Hepatocyte (in vitro differentiated cells): ENCODE results near the gene ANGPTL7. TPM values are rescaled to one million over a fixed set of nuclear protein-coding genes. Genes with fewer than 3 reads are reported as not detected.
A peak's percentile ranks its signal among the peaks of the same experiment; 100 is the strongest.
"Not testable (repeated sequence)": the region's sequence is repeated elsewhere in the genome, so short reads cannot be mapped to it uniquely, and the experiment has no call there.

Experiments
- DNase-seq: peaks from one replicate; pipeline ENCODE4 v3.0.0-alpha.2; 2016; ENCODE audit warnings: low spot score
- H2AFZ ChIP-seq: fragments of 200-600 bp; sonication (generic); 2 replicates; pipeline ENCODE4 v1.6.0; 2016; ENCODE audit warnings: antibody characterized with exemption, mild to moderate bottlenecking
- H3K27ac ChIP-seq: fragments of 200-600 bp; sonication (generic); 2 replicates; pipeline ENCODE4 v1.5.1; 2016; ENCODE audit warnings: mild to moderate bottlenecking
- H3K27me3 ChIP-seq: fragments of 200-600 bp; sonication (generic); 2 replicates; pipeline ENCODE4 v1.6.1; 2016
- H3K36me3 ChIP-seq: fragments of 200-600 bp; sonication (generic); replicated peaks from 2 replicates; pipeline ENCODE4 v1.5.1; 2016; ENCODE audit warnings: low read depth; ENCODE audit not compliant: insufficient read depth
- H3K4me1 ChIP-seq: fragments of 200-600 bp; sonication (generic); 2 replicates; pipeline ENCODE4 v1.5.1; 2016; ENCODE audit warnings: mild to moderate bottlenecking, moderate library complexity; ENCODE audit not compliant: insufficient read depth
- H3K4me2 ChIP-seq: fragments of 200-600 bp; sonication (generic); 2 replicates; pipeline ENCODE4 v1.6.0; 2016
- H3K4me3 ChIP-seq: fragments of 200-600 bp; sonication (generic); 2 replicates; pipeline ENCODE4 v1.5.1; 2016; ENCODE audit warnings: mild to moderate bottlenecking
- H3K79me2 ChIP-seq: fragments of 200-600 bp; sonication (generic); 2 replicates; pipeline ENCODE4 v1.6.0; 2017; ENCODE audit warnings: mild to moderate bottlenecking
- H3K9me2 ChIP-seq: fragments of 200-600 bp; sonication (generic); replicated peaks from 2 replicates; pipeline ENCODE4 v1.6.0; 2017; ENCODE audit warnings: mild to moderate bottlenecking; ENCODE audit not compliant: insufficient read depth
- H3K9me3 ChIP-seq: fragments of 200-600 bp; sonication (generic); 2 replicates; pipeline ENCODE4 v1.5.1; 2016; ENCODE audit warnings: low read depth, mild to moderate bottlenecking
- H4K20me1 ChIP-seq: fragments of 200-600 bp; sonication (generic); 2 replicates; pipeline ENCODE4 v1.6.0; 2016; ENCODE audit warnings: mild to moderate bottlenecking; ENCODE audit not compliant: insufficient read depth, poor library complexity, severe bottlenecking
- CTCF ChIP-seq: fragments of 200-600 bp; sonication (generic); IDR thresholded peaks from 2 replicates; pipeline ENCODE4 v1.5.1; 2016; ENCODE audit warnings: antibody characterized with exemption, mild to moderate bottlenecking; ENCODE audit not compliant: poor library complexity
- EZH2 ChIP-seq: fragments of 200-600 bp; sonication (generic); IDR thresholded peaks from 2 replicates; pipeline ENCODE4 v1.6.1; 2016; ENCODE audit warnings: antibody characterized with exemption, mild to moderate bottlenecking, borderline replicate concordance
- EZH2phosphoT487 ChIP-seq: fragments of 200-600 bp; sonication (generic); IDR thresholded peaks from one replicate; pipeline ENCODE4 v1.6.1; 2018; ENCODE audit warnings: antibody characterized with exemption, mild to moderate bottlenecking, low read depth, moderate library complexity; ENCODE audit not compliant: unreplicated experiment, severe bottlenecking
- WGBS: methylation state at CpG from one replicate; pipeline ENCODE4 v1.1.6; 2016; ENCODE audit warnings: low lambda C conversion rate; ENCODE audit errors: missing lambda C conversion rate; 5-methylcytosine and 5-hydroxymethylcytosine counted together
- polyA plus RNA-seq: library from polyadenylated mRNA; unstranded; fragments of >200 nt; fragmentation: Nextera tagmentation; extraction: Ambion mirVana; gene quantifications from 2 replicates; pipeline ENCODE4 v1.2.1, GENCODE V29; 2016
- total RNA-seq: library from RNA; depleted of rRNA; stranded (reverse); fragments of >200 nt; gene quantifications from 2 replicates; pipeline ENCODE4 v1.2.3, GENCODE V29; 2014

The ANGPTL7 gene
- total and polyA plus RNA-seq, 2 experiments from 2014 or later = 25.6 to 50.5 TPM

DNA sequence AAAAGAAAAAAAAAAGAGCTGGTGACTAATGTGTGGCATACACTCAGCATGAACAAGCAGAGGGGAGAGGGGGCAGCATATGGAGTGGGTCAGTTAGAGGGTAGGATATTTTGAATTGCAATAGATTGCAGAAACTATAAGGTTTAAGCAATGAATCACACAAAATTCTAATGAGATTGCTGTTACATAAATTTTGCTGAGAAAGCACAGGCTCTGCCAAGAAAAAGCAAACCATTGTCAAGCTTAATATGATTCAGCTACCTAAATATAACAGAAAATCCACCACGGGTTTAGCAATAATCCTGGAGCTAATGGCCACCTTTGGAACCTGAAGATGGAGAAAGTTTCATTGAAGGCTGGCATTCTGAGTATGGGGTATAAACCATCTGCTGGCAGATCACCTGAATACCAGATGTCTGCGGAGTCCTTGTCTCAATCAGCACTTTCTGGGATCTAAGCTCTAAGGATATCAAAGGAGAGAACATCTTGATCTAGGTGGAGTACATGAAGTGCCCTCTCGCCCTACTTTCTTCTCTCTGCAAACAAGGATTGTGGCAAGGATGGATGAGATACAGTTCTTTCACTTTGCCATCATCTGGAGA lies 30.3 kb upstream of the ANGPTL7 start:
- DNase-seq = peak; percentile 44
- no peaks in the 10 kb centered on the region for H3K79me2 ChIP-seq
- no peak overlapping the region for H3K4me3 ChIP-seq
- H2AFZ ChIP-seq = no peak overlapping the region
- H3K4me2 ChIP-seq = peak overlapping the region; percentile 32
- 84% methylated on average over 3 of the region's 3 CpGs for whole genome bisulfite sequencing
- H3K9me3 ChIP-seq = no peaks in the 10 kb centered on the region
- no peaks in the 10 kb centered on the region for H4K20me1 ChIP-seq
- TF ChIP-seq EZH2 = no peak
- no peak for TF ChIP-seq EZH2phosphoT487
- TF ChIP-seq CTCF = no peak
- no peaks in the 10 kb centered on the region for H3K9me2 ChIP-seq
- H3K27me3 ChIP-seq = no peaks in the 10 kb centered on the region
- peaks cover 10% of the 10 kb centered on the region for H3K4me1 ChIP-seq
- peak overlapping the region; percentile 79 for H3K27ac ChIP-seq
- H3K36me3 ChIP-seq = no peaks in the 10 kb centered on the region

- not testable (repeated sequence) for H3K27ac ChIP-seq, DNase-seq
- 100% methylated on average over 3 of the region's 4 CpGs for WGBS
Observed at GRCh38 chr1:11162752-11163151, 26.4 kb upstream of the ANGPTL7 start.

GRCh38 chr1:11166744-11167143 lies 22.4 kb upstream of the ANGPTL7 start:
- H2AFZ ChIP-seq, H3K9me3 ChIP-seq, H3K27ac ChIP-seq, H3K36me3 ChIP-seq, DNase-seq, H3K9me2 ChIP-seq, H3K4me3 ChIP-seq, H4K20me1 ChIP-seq, H3K79me2 ChIP-seq, H3K27me3 ChIP-seq, H3K4me1 ChIP-seq, H3K4me2 ChIP-seq: not testable (repeated sequence)
- WGBS = 98% methylated on average over 5 of the region's 5 CpGs

More at GRCh38 chr1:11162752-11163151, 26.4 kb upstream of the ANGPTL7 start:
- not testable (repeated sequence) for H3K36me3 ChIP-seq, H3K4me2 ChIP-seq, H2AFZ ChIP-seq, H3K27me3 ChIP-seq, H3K79me2 ChIP-seq, H3K4me1 ChIP-seq, H3K4me3 ChIP-seq, H4K20me1 ChIP-seq, H3K9me2 ChIP-seq, H3K9me3 ChIP-seq

- H3K27ac ChIP-seq = no peak overlapping the region
- H3K4me3 ChIP-seq = no peak overlapping the region
- no peaks in the 10 kb centered on the region for H3K9me3 ChIP-seq
- no peak overlapping the region for H3K4me2 ChIP-seq
- no peaks in the 10 kb centered on the region for H3K9me2 ChIP-seq
- H2AFZ ChIP-seq = no peak overlapping the region
- no peaks in the 10 kb centered on the region for H3K4me1 ChIP-seq
- H3K36me3 ChIP-seq = no peaks in the 10 kb centered on the region
- no peak for TF ChIP-seq EZH2
- no peaks in the 10 kb centered on the region for H3K79me2 ChIP-seq
- H4K20me1 ChIP-seq = no peaks in the 10 kb centered on the region
- no peak for DNase-seq
- 95% methylated on average over 1 of the region's 1 CpG for WGBS
- no peaks in the 10 kb centered on the region for H3K27me3 ChIP-seq
Observed at GRCh38 chr1:11168731-11169130, 20.4 kb upstream of the ANGPTL7 start.

DNA sequence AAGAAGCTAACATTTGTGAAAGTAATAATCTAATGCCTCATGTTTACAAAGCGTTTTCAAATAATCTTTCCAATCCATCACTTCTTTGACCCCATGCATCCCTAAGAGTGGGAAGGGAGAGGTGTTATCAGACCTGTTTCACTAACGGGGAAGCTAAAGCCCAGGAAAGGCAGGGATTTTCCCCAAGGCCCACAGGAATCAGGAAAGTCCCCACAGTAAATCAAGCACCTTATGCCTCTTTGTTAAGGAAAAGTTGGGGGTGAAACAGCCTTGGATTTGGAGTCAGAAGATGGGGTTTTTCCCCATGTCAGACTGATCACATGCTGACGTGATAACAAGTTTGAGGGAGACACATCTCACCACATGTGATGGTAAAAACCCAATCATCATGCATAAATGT lies 20.0 kb upstream of the ANGPTL7 start:
- no peak overlapping the region for H3K4me3 ChIP-seq
- H2AFZ ChIP-seq = no peak overlapping the region
- no peaks in the 10 kb centered on the region for H3K79me2 ChIP-seq
- no peak overlapping the region for H3K4me2 ChIP-seq
- no peaks in the 10 kb centered on the region for H3K9me2 ChIP-seq
- TF ChIP-seq EZH2phosphoT487 = no peak
- TF ChIP-seq EZH2 = no peak
- TF ChIP-seq CTCF = no peak
- H3K27me3 ChIP-seq = no peaks in the 10 kb centered on the region
- peaks cover 4% of the 10 kb centered on the region for H3K4me1 ChIP-seq
- H3K27ac ChIP-seq = no peak overlapping the region
- no peaks in the 10 kb centered on the region for H3K36me3 ChIP-seq
- H4K20me1 ChIP-seq = no peaks in the 10 kb centered on the region
- no peaks in the 10 kb centered on the region for H3K9me3 ChIP-seq
- DNase-seq = no peak
- 76% methylated on average over 3 of the region's 3 CpGs for WGBS
